ENCODE data around the gene CFAP251. TPM values are rescaled to one million over a fixed set of nuclear protein-coding genes. Genes with fewer than 3 reads are reported as not detected.
A peak's percentile ranks its signal among the peaks of the same experiment; 100 is the strongest.

Gene CFAP251
- polyA plus RNA-seq, 1 donor (not counting 4 experiments of a cell fraction or from before 2014, with no cell fraction given), result 74.2 TPM

DNA sequence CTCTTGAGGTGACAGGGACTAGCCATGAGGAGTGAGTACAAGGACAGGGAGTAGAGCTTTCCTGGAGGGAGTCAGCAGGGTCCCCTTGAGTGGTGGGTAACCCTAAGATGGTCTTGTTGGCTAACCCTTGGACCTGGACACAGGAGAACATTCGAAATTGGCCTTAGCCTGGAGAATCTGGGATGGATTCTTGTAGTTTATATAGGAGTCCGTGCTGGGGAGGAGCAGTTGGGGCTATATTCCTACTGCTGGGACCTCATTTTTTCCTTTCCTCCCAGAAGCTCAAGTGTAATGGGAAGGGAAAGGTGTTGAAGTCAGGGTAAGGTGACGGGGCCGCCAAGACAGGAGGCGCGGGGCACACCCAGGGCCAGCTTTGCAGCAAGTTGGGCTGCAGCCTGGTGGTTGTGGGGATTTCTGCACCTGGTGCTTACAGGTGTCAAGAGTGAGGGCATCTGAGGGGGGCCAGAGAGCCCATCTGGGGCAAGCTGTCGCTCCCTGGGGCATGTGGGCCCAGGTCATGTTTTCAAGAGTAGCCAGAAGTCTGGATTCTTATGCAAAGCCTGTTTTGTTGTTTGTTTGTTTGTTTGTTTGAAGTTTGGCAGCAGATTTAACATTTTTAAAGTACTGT, 108.4 kb downstream of the CFAP251 start:
- no peak overlapping the region for H3K9ac ChIP-seq (ENCODE audit: control insufficient read depth, extremely low read depth, insufficient read depth, low read length)
- H3K4me3 ChIP-seq (ENCODE audit: control insufficient read depth in 2 of 3, extremely low read depth in 1 of 3, insufficient read depth in 2 of 3, low read depth in 1 of 3, low read length in 3 of 3), result no peak overlapping the region
- peaks cover 3% of the 10 kb centered on the region for H4K20me1 ChIP-seq (ENCODE audit: control insufficient read depth, extremely low read depth, insufficient read depth, low read length)
- H3K36me3 ChIP-seq (ENCODE audit: control insufficient read depth in 2 of 2, extremely low read depth in 1 of 2, insufficient read depth in 2 of 2, low read length in 2 of 2), result peaks cover 0 to 8% of the 10 kb centered on the region in 2 experiments
- FAIRE-seq (no peak), DNase-seq (ENCODE audit: low read depth, low spot score) (no peak)
- H3K79me2 ChIP-seq (ENCODE audit: control insufficient read depth, insufficient read depth, low read length), result peaks cover 82% of the 10 kb centered on the region
- peaks cover 51% of the 10 kb centered on the region for H3K4me1 ChIP-seq (ENCODE audit: control insufficient read depth, extremely low read depth, insufficient read depth, low read length)
- H3K27me3 ChIP-seq (ENCODE audit: control insufficient read depth, extremely low read depth, insufficient read depth, low read length), result no peaks in the 10 kb centered on the region
- TF ChIP-seq, protein P1, sequence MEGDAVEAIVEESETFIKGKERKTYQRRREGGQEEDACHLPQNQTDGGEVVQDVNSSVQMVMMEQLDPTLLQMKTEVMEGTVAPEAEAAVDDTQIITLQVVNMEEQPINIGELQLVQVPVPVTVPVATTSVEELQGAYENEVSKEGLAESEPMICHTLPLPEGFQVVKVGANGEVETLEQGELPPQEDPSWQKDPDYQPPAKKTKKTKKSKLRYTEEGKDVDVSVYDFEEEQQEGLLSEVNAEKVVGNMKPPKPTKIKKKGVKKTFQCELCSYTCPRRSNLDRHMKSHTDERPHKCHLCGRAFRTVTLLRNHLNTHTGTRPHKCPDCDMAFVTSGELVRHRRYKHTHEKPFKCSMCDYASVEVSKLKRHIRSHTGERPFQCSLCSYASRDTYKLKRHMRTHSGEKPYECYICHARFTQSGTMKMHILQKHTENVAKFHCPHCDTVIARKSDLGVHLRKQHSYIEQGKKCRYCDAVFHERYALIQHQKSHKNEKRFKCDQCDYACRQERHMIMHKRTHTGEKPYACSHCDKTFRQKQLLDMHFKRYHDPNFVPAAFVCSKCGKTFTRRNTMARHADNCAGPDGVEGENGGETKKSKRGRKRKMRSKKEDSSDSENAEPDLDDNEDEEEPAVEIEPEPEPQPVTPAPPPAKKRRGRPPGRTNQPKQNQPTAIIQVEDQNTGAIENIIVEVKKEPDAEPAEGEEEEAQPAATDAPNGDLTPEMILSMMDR (optimal IDR thresholded peaks at IDR 0.05 in 1 of 3, IDR thresholded peaks at IDR 0.05 in 1 of 3, conservative IDR thresholded peaks at IDR 0.05 in 1 of 3; ENCODE audit: extremely low read depth in 1 of 3, insufficient read depth in 2 of 3, low read length in 3 of 3), result no peak
- no peak for TF ChIP-seq EZH2 (IDR thresholded peaks at IDR 0.05; ENCODE audit: low read length)
- no peak overlapping the region for H2AFZ ChIP-seq (ENCODE audit: control insufficient read depth, low read length)
- H3K27ac ChIP-seq (ENCODE audit: control insufficient read depth, insufficient read depth, low read length), result peak overlapping the region; percentile 39
- dilution Hi-C loops (cut with MboI; ENCODE audit: extremely low pct_ligation_motif_present, low sequenced_read_pairs), result no loop called here
- peaks cover 6% of the 10 kb centered on the region for H3K9me1 ChIP-seq (ENCODE audit: control insufficient read depth, extremely low read depth, insufficient read depth, low read length)
- no peaks in the 10 kb centered on the region for H3K9me3 ChIP-seq (ENCODE audit: control insufficient read depth, low read depth, low read length)
- H3K4me2 ChIP-seq (ENCODE audit: control insufficient read depth, extremely low read depth, insufficient read depth, low read depth, low read length), result peak overlapping the region; percentile 34

DNA sequence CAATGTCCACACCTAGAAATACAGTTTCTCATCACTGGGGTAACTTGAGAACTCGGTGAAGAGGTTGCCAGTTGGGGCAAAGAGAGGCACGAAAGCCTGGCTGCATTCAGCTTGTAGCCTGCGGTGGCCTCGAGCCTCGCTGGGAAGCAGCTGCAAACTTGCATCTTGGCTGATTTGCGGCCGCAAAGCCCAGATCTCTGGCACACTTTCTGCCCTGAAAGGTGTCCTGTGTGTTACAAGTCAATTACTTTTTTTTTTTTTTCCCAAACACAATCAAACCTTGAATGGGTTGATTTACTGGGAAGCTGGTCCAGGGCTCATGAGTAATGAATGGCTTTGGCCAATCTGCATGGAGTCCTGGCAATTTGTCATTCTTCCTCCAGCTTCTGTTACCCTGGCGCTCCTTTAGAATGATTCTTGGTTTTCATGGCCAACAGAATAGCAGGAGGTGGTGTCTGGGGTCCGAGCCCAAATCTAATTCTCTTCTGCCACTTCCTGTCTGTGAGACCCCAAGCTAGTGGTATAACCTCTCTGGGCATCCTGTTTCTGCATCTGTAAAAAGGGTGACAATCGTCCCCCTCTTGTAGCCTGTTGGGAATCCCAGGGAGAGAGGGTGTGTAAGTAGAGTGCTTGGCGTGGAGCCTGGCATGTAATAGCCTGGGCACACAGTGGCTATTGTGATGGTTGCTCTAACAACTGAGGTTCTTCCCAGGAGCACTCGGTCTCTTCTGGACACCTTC, 109.9 kb downstream of the CFAP251 start:
- Histone ChIP-seq H3K79me2 (ENCODE audit: control insufficient read depth, insufficient read depth, low read length) (peaks cover 83% of the 10 kb centered on the region), H3K27me3 (ENCODE audit: control insufficient read depth, extremely low read depth, insufficient read depth, low read length) (no peaks in the 10 kb centered on the region), H4K20me1 (ENCODE audit: control insufficient read depth, extremely low read depth, insufficient read depth, low read length) (peaks cover 3% of the 10 kb centered on the region), H3K9me3 (ENCODE audit: control insufficient read depth, low read depth, low read length) (no peaks in the 10 kb centered on the region), H3K9ac (ENCODE audit: control insufficient read depth, extremely low read depth, insufficient read depth, low read length) (peak overlapping the region; percentile 22), H3K9me1 (ENCODE audit: control insufficient read depth, extremely low read depth, insufficient read depth, low read length) (peaks cover 6% of the 10 kb centered on the region), H3K36me3 (ENCODE audit: control insufficient read depth in 2 of 2, extremely low read depth in 1 of 2, insufficient read depth in 2 of 2, low read length in 2 of 2) (peaks cover 0 to 8% of the 10 kb centered on the region in 2 experiments), H2AFZ (ENCODE audit: control insufficient read depth, low read length) (no peak overlapping the region), H3K4me2 (ENCODE audit: control insufficient read depth, extremely low read depth, insufficient read depth, low read depth, low read length) (peak overlapping the region; percentile 79), H3K27ac (ENCODE audit: control insufficient read depth, insufficient read depth, low read length) (peak overlapping the region; percentile 63), H3K4me3 (ENCODE audit: control insufficient read depth in 2 of 3, extremely low read depth in 1 of 3, insufficient read depth in 2 of 3, low read depth in 1 of 3, low read length in 3 of 3) (peak overlapping the region in 2 of 3 experiments; percentile 19 to 38), H3K4me1 (ENCODE audit: control insufficient read depth, extremely low read depth, insufficient read depth, low read length) (peaks cover 51% of the 10 kb centered on the region)
- no peak for TF ChIP-seq EZH2 (IDR thresholded peaks at IDR 0.05; ENCODE audit: low read length)
- TF ChIP-seq, protein P1 (optimal IDR thresholded peaks at IDR 0.05 in 1 of 3, IDR thresholded peaks at IDR 0.05 in 1 of 3, conservative IDR thresholded peaks at IDR 0.05 in 1 of 3; ENCODE audit: extremely low read depth in 1 of 3, insufficient read depth in 2 of 3, low read length in 3 of 3), result no peak
- FAIRE-seq (peak; percentile 88), DNase-seq (ENCODE audit: low read depth, low spot score) (peak; percentile 35)
- dilution Hi-C loops (cut with MboI; ENCODE audit: extremely low pct_ligation_motif_present, low sequenced_read_pairs), result no loop called here
